Stimulated activated CD4-positive, alpha-beta T cell treated with anti-CD3 and anti-CD28 coated beads, Interleukin-1b, Interleukin-23, amount 100 ng/mL, for 1 hour (primary cell): ENCODE results near the gene FGF5.

Source experiments
- DNase-seq, 2 donors: peaks; one replicate each; pipeline ENCODE4 v3.0.0-alpha.2; 2020; ENCODE audit warnings: low read depth in 2 of 2

Gene FGF5

GRCh38 chr4:80335554-80336358 lies 69.3 kb downstream of the FGF5 start, which contains the start of gene CFAP299:
TSS of gene CFAP299 (plus strand) at chr4:80335730.
- DNase-seq: peak in 1 of 2 donors; percentile 32

GRCh38 chr4:80336582-80336981 lies 70.1 kb downstream of the FGF5 start:
- no peak for DNase-seq

GRCh38 chr4:80340036-80340435 lies 73.6 kb downstream of the FGF5 start:
- DNase-seq: no peak
